Activated T-cell treated with anti-CD3 and anti-CD28 coated beads, Interleukin-2, amount 50 U/mL, for 72 hours (primary cell): ENCODE results near the gene SMIM7. TPM values are rescaled to one million over a fixed set of nuclear protein-coding genes. Genes with fewer than 3 reads are reported as not detected.
A peak's percentile ranks its signal among the peaks of the same experiment; 100 is the strongest.

Source experiments
- ATAC-seq, 2 donors: fragments of 150-1000 bp; cut with Tn5 transposase; replicated peaks in 1 of 2; 2 replicates each; pipeline ENCODE4 v1.10.0; 2021; ENCODE audit warnings: moderate library complexity in 2 of 2, mild to moderate bottlenecking in 1 of 2
- DNase-seq, 2 donors: peaks; one replicate each; pipeline ENCODE4 v3.0.0; 2021 to 2022; ENCODE audit warnings: mixed read lengths in 1 of 2
- H3K27ac Mint-ChIP-seq: one replicate; pipeline ENCODE4 v1.8.0; 2022; ENCODE audit warnings: mild to moderate bottlenecking, moderate library complexity, mixed read lengths
- H3K27me3 Mint-ChIP-seq: one replicate; pipeline ENCODE4 v1.8.0; 2022; ENCODE audit warnings: low read depth, mixed read lengths
- H3K36me3 Mint-ChIP-seq, 2 donors: one replicate each; pipeline ENCODE4 v1.8.0; 2022; ENCODE audit warnings: mixed read lengths in 2 of 2, mild to moderate bottlenecking in 1 of 2; ENCODE audit not compliant: insufficient read depth in 2 of 2
- H3K4me1 Mint-ChIP-seq: one replicate; pipeline ENCODE4 v1.8.0; 2022; ENCODE audit warnings: low read depth, mixed read lengths
- H3K4me3 Mint-ChIP-seq, 2 donors: one replicate each; pipeline ENCODE4 v1.8.0; 2022; ENCODE audit warnings: mild to moderate bottlenecking in 2 of 2, mixed read lengths in 2 of 2, moderate library complexity in 2 of 2
- H3K9me3 Mint-ChIP-seq, 2 donors: one replicate each; pipeline ENCODE4 v1.8.0; 2022; ENCODE audit warnings: mixed read lengths in 2 of 2
- total RNA-seq, 2 donors: library from RNA; stranded (reverse); gene quantifications; one replicate each; pipeline ENCODE4 v1.2.3, GENCODE V29; 2022

The SMIM7 gene
- total RNA-seq, 2 donors from 2014 or later: 75.8 to 81.1 TPM

DNA sequence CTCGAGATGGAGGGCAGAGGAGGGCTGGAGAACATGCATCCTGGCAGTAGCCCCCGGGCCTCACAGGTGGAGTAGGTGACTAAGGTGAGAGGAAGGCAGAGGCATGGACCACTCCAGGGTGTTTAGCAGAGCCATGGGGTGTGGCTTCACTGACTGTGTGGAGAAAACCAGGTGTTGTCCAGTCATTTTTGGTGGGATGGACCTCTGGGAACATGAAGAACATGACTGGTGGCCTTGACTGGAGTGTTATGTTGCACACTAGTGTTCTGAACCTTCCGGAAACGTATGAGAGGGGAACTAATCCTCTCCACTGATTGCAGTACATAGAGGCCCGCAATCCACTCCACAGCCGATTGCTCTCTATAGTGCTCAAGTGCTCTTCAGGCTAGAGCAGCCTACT is 48.8 kb downstream of the SMIM7 start:
- Mint-ChIP-seq H3K9me3 (no peaks in the 10 kb centered on the region), H3K4me1 (peaks cover 62% of the 10 kb centered on the region), H3K36me3 (no peaks in the 10 kb centered on the region), H3K4me3 (no peak overlapping the region), H3K27me3 (no peaks in the 10 kb centered on the region), H3K27ac (peak overlapping the region; percentile 3)
- ATAC-seq (no peak), DNase-seq (no peak)

DNA sequence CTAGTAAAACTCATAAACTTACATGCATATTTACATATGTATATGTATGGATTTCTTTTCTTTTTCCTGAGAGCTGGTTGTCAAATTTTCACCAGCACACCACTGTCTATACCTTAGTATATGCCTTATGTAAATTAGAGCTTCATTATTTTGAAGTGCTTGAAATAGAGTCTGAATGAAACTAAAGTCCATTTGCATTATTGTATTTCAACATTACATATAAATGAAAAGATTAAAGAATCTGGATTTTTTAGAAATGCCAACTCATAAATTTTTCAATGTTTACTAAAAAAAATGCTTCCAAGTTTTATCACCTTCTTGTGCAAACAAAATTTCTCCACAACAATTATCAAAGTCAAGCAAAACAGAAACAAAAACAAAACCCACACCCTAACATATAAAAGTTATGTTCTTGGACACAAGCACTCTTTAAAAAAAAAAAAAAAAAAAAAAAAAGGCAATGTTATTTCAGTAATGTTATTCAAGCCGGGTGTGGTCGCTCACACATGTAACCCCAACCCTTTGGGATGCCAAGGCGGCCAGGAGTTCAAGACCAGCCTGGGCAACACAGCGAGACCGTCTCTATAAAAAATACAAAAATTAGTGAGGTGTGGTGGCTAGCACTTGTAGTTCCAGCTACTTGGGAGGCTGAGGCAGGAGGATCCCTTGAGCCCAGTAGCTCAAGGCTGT is 50.3 kb downstream of the SMIM7 start:
- H3K27me3 Mint-ChIP-seq: no peaks in the 10 kb centered on the region
- no peaks in the 10 kb centered on the region for H3K36me3 Mint-ChIP-seq
- no peak overlapping the region for H3K27ac Mint-ChIP-seq
- no peak for DNase-seq
- ATAC-seq: no peak
- no peak overlapping the region for H3K4me3 Mint-ChIP-seq
- no peaks in the 10 kb centered on the region for H3K9me3 Mint-ChIP-seq
- peaks cover 60% of the 10 kb centered on the region for H3K4me1 Mint-ChIP-seq

- Mint-ChIP-seq H3K27me3 (no peaks in the 10 kb centered on the region), H3K9me3 (no peaks in the 10 kb centered on the region), H3K4me3 (peak overlapping the region in 1 of 2 donors; percentile 13), H3K27ac (peak overlapping the region; percentile 27), H3K4me1 (peaks cover 56% of the 10 kb centered on the region), H3K36me3 (no peaks in the 10 kb centered on the region)
- DNase-seq: peak in 1 of 2 donors; percentile 37
- peak; percentile 88 to 94 for ATAC-seq
Observed at GRCh38 chr19:16608290-16608739, 51.6 kb downstream of the SMIM7 start.

- Mint-ChIP-seq H3K36me3 (no peaks in the 10 kb centered on the region), H3K4me3 (peak overlapping the region in 1 of 2 donors; percentile 13), H3K27me3 (no peaks in the 10 kb centered on the region), H3K27ac (peak overlapping the region; percentile 27), H3K9me3 (no peaks in the 10 kb centered on the region), H3K4me1 (peaks cover 54% of the 10 kb centered on the region)
- DNase-seq (no peak), ATAC-seq (no peak)
Observed at GRCh38 chr19:16607819-16608218, 52.1 kb downstream of the SMIM7 start.

GRCh38 chr19:16605553-16605994 is 54.4 kb downstream of the SMIM7 start:
- Mint-ChIP-seq H3K4me1 (peaks cover 34% of the 10 kb centered on the region), H3K36me3 (no peaks in the 10 kb centered on the region), H3K9me3 (no peaks in the 10 kb centered on the region), H3K27me3 (no peaks in the 10 kb centered on the region), H3K4me3 (no peak overlapping the region), H3K27ac (peak overlapping the region; percentile 41)
- DNase-seq (no peak), ATAC-seq (no peak)

GRCh38 chr19:16605115-16605514 is 54.8 kb downstream of the SMIM7 start:
- no peaks in the 10 kb centered on the region for H3K36me3 Mint-ChIP-seq
- peak overlapping the region; percentile 42 for H3K27ac Mint-ChIP-seq
- peaks cover 31% of the 10 kb centered on the region for H3K4me1 Mint-ChIP-seq
- no peak overlapping the region for H3K4me3 Mint-ChIP-seq
- ATAC-seq (no peak), DNase-seq (no peak)
- no peaks in the 10 kb centered on the region for H3K27me3 Mint-ChIP-seq
- no peaks in the 10 kb centered on the region for H3K9me3 Mint-ChIP-seq

- Mint-ChIP-seq H3K4me3 (no peak overlapping the region), H3K9me3 (no peaks in the 10 kb centered on the region), H3K27ac (peak overlapping the region; percentile 42), H3K27me3 (no peaks in the 10 kb centered on the region), H3K36me3 (no peaks in the 10 kb centered on the region), H3K4me1 (peaks cover 31% of the 10 kb centered on the region)
- DNase-seq (no peak), ATAC-seq (no peak)
Observed at GRCh38 chr19:16604615-16605014, 55.3 kb downstream of the SMIM7 start.

DNA sequence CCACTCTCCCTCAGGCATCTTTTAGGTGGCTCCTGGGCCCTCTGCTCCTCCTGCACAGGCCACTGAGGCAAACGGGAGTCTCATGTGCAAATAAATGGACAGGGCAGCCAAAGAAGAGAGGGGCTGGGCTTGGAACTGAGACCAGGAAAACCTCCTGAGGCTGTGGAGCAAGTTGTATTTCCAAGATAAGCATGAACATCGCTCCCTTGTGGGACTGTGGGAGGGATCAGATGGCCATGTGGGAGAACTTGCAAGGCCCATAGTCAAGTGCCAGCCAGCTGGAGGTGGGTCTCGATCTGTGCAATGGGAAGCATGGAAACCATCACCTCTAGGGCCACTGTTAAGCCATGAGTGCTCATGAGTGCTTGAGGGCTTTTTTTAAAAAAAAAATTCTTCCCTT is 56.9 kb downstream of the SMIM7 start:
- no peak overlapping the region for H3K27ac Mint-ChIP-seq
- H3K36me3 Mint-ChIP-seq: no peaks in the 10 kb centered on the region
- H3K9me3 Mint-ChIP-seq: no peaks in the 10 kb centered on the region
- peaks cover 22% of the 10 kb centered on the region for H3K4me1 Mint-ChIP-seq
- no peak overlapping the region for H3K4me3 Mint-ChIP-seq
- H3K27me3 Mint-ChIP-seq: no peaks in the 10 kb centered on the region
- DNase-seq (no peak), ATAC-seq (no peak)

DNA sequence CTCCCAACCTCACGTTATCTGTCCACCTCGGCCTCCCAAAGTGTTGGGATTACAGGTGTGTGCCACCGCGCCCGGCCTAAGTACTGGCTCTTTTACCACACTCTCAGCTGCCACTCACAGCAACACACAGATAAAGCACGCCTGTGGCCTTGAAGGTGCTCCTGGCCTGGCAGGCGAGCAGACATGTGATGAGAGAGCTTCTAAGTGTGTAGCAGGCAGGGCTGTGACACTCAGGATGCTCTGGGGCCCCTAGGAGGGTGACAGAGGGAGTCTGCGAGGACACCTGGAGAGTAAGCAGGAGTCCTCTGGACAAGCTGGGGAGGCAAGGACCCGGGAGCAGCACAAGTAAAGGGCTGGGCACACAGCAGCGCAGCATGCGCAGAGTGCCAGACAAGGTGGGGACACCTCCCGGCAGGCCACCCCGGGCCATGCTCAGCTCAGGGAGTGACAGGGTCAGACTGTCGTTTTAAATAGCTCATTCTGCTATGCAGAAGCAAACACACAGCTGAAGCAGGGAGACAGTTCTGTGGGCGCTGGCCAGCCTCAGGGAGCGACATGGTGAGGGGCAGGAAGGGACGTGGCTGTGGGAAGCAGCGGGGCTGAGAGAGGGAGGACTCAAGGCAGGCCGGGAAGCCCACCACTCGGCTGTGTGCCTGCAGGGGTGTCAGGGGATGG is 58.4 kb downstream of the SMIM7 start:
- Mint-ChIP-seq H3K4me3 (no peak overlapping the region), H3K4me1 (peaks cover 29% of the 10 kb centered on the region)

DNA sequence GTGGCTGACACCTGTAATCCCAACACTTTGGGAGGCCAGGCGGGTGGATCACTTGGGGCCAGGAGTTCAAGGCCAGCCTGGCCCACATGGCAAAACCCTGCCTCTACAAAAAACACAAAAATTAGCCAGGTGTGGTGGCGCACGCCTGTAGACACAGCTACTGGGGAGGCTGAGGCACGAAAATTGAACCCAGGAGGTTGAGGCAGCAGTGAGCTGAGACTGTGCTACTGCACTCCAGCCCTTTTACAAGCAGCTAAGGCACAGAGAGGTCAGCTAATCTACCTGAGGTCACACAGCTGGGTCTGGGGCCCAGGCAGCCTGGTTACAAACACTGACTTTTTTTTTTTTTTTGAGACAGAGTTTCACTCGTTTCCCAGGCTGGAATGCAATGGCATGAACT is 59.1 kb downstream of the SMIM7 start:
- Mint-ChIP-seq H3K36me3 (no peaks in the 10 kb centered on the region), H3K9me3 (no peaks in the 10 kb centered on the region), H3K27ac (no peak overlapping the region), H3K4me1 (peaks cover 34% of the 10 kb centered on the region), H3K27me3 (no peaks in the 10 kb centered on the region), H3K4me3 (no peak overlapping the region)
- no peak for ATAC-seq
- no peak for DNase-seq

More for the DNA sequence above, 58.4 kb downstream of the SMIM7 start:
- H3K27ac Mint-ChIP-seq: no peak overlapping the region
- ATAC-seq (no peak), DNase-seq (no peak)
- H3K27me3 Mint-ChIP-seq: no peaks in the 10 kb centered on the region
- H3K36me3 Mint-ChIP-seq: no peaks in the 10 kb centered on the region
- H3K9me3 Mint-ChIP-seq: no peaks in the 10 kb centered on the region

- Mint-ChIP-seq H3K4me1 (peaks cover 35% of the 10 kb centered on the region), H3K27ac (no peak overlapping the region), H3K4me3 (no peak overlapping the region), H3K27me3 (no peaks in the 10 kb centered on the region), H3K36me3 (no peaks in the 10 kb centered on the region), H3K9me3 (no peaks in the 10 kb centered on the region)
- no peak for DNase-seq
- no peak for ATAC-seq
Observed at GRCh38 chr19:16599655-16600346, 60.1 kb downstream of the SMIM7 start.

GRCh38 chr19:16598848-16599247 is 61.1 kb downstream of the SMIM7 start:
- DNase-seq: no peak
- Mint-ChIP-seq H3K4me3 (no peak overlapping the region), H3K27me3 (no peaks in the 10 kb centered on the region), H3K36me3 (no peaks in the 10 kb centered on the region), H3K27ac (peak overlapping the region; percentile 32), H3K9me3 (no peaks in the 10 kb centered on the region), H3K4me1 (peaks cover 40% of the 10 kb centered on the region)
- no peak for ATAC-seq

- Mint-ChIP-seq H3K27me3 (no peaks in the 10 kb centered on the region), H3K4me3 (no peak overlapping the region), H3K27ac (no peak overlapping the region), H3K36me3 (no peaks in the 10 kb centered on the region), H3K9me3 (no peaks in the 10 kb centered on the region), H3K4me1 (peaks cover 63% of the 10 kb centered on the region)
- DNase-seq (no peak), ATAC-seq (no peak)
Observed at GRCh38 chr19:16596399-16596798, 63.5 kb downstream of the SMIM7 start.
